Loucy (cell line): ENCODE measurements around the gene SLC35E1.

Experiments
- H2AFZ ChIP-seq: fragments of 200-600 bp; sonication (generic); 2 replicates; pipeline ENCODE4 v1.6.0; 2016; ENCODE audit warnings: antibody characterized with exemption, mild to moderate bottlenecking, low read length, moderate library complexity
- H3F3A ChIP-seq: fragments of 200-600 bp; 2 replicates; pipeline ENCODE4 v1.6.0; 2016; ENCODE audit warnings: antibody characterized with exemption, low read depth, mild to moderate bottlenecking
- H3K27me3 ChIP-seq: fragments of 200-600 bp; sonication (generic); 2 replicates; pipeline ENCODE4 v1.6.1; 2014; ENCODE audit warnings: low read length, mild to moderate bottlenecking; ENCODE audit not compliant: insufficient read depth, poor library complexity, severe bottlenecking
- H3K36me3 ChIP-seq: fragments of 200-600 bp; sonication (generic); 2 replicates; pipeline ENCODE4 v1.6.1; 2016; ENCODE audit warnings: low read length; ENCODE audit not compliant: insufficient read depth
- H3K4me1 ChIP-seq: fragments of 200-600 bp; sonication (generic); 2 replicates; pipeline ENCODE4 v1.5.1; 2014; ENCODE audit warnings: low read length, mild to moderate bottlenecking; ENCODE audit not compliant: insufficient read depth, poor library complexity, severe bottlenecking
- H3K4me2 ChIP-seq: fragments of 200-600 bp; sonication (generic); 2 replicates; pipeline ENCODE4 v1.6.0; 2014; ENCODE audit warnings: antibody characterized with exemption, low read length, low read depth, mild to moderate bottlenecking; ENCODE audit not compliant: poor library complexity, severe bottlenecking
- H3K4me3 ChIP-seq: fragments of 200-600 bp; sonication (generic); 2 replicates; pipeline ENCODE4 v1.5.1; 2014; ENCODE audit warnings: low read length, mild to moderate bottlenecking, mixed read lengths; ENCODE audit not compliant: poor library complexity, severe bottlenecking
- H3K79me2 ChIP-seq: fragments of 200-600 bp; sonication (generic); 2 replicates; pipeline ENCODE4 v1.6.1; 2014; ENCODE audit warnings: low read length; ENCODE audit not compliant: insufficient read depth
- H3K9ac ChIP-seq: fragments of 200-600 bp; sonication (generic); 2 replicates; pipeline ENCODE4 v1.6.0; 2014; ENCODE audit warnings: mild to moderate bottlenecking, low read depth, low read length, moderate library complexity; ENCODE audit not compliant: poor library complexity, severe bottlenecking
- H3K9me2 ChIP-seq: fragments of 200-600 bp; sonication (generic); replicated peaks from 2 replicates; pipeline ENCODE4 v1.6.1; 2016; ENCODE audit warnings: low read depth, low read length, mixed read lengths
- H3K9me3 ChIP-seq: fragments of 200-600 bp; sonication (generic); 2 replicates; pipeline ENCODE4 v1.6.1; 2014; ENCODE audit warnings: mild to moderate bottlenecking, antibody characterized with exemption, low read length, low read depth; ENCODE audit not compliant: insufficient read depth
- H4K20me1 ChIP-seq: fragments of 200-600 bp; sonication (generic); 2 replicates; pipeline ENCODE4 v1.6.0; 2014; ENCODE audit warnings: antibody characterized with exemption, low read length, mild to moderate bottlenecking; ENCODE audit not compliant: insufficient read depth, poor library complexity, severe bottlenecking
- CTCF ChIP-seq: fragments of 200-600 bp; sonication (generic); conservative IDR thresholded peaks from 2 replicates; pipeline ENCODE4 v1.5.1; 2014; ENCODE audit warnings: mild to moderate bottlenecking, antibody characterized with exemption, low read length
- EZH2phosphoT487 ChIP-seq: fragments of 200-600 bp; IDR thresholded peaks from 2 replicates; pipeline ENCODE4 v1.6.1; 2018; ENCODE audit warnings: antibody characterized with exemption, mild to moderate bottlenecking, moderate library complexity, borderline replicate concordance

SLC35E1 gene

GRCh38 chr19:16584248-16585093, 12.3 kb upstream of the SLC35E1 start:
- H3K9me3 ChIP-seq: no peaks in the 10 kb centered on the region
- peak overlapping the region; percentile 73 for H3K4me2 ChIP-seq
- no peak overlapping the region for H2AFZ ChIP-seq
- H3K79me2 ChIP-seq: peaks cover 99% of the 10 kb centered on the region
- TF ChIP-seq EZH2phosphoT487 (no peak), CTCF (no peak)
- H3F3A ChIP-seq: no peaks in the 10 kb centered on the region
- no peaks in the 10 kb centered on the region for H3K9me2 ChIP-seq
- H3K9ac ChIP-seq: peak overlapping the region; percentile 69
- H3K36me3 ChIP-seq: no peaks in the 10 kb centered on the region
- H3K27me3 ChIP-seq: no peaks in the 10 kb centered on the region
- peak overlapping the region; percentile 66 for H3K4me3 ChIP-seq
- H3K4me1 ChIP-seq: peaks cover 69% of the 10 kb centered on the region
- peaks cover 38% of the 10 kb centered on the region for H4K20me1 ChIP-seq

- no peak overlapping the region for H3K4me2 ChIP-seq
Measured at GRCh38 chr19:16582486-16583261, 10.5 kb upstream of the SLC35E1 start.

GRCh38 chr19:16581971-16582343, 9.7 kb upstream of the SLC35E1 start:
- TF ChIP-seq CTCF: no peak
- no peak for TF ChIP-seq EZH2phosphoT487
- no peak overlapping the region for H3K4me3 ChIP-seq
- no peaks in the 10 kb centered on the region for H3K27me3 ChIP-seq
- no peaks in the 10 kb centered on the region for H3F3A ChIP-seq
- H3K79me2 ChIP-seq: peaks cover 98% of the 10 kb centered on the region
- peaks cover 17% of the 10 kb centered on the region; the same call in 1 of the 2 replicates for H3K36me3 ChIP-seq
- H3K9me2 ChIP-seq: no peaks in the 10 kb centered on the region
- peaks cover 38% of the 10 kb centered on the region for H4K20me1 ChIP-seq
- H3K4me2 ChIP-seq: no peak overlapping the region
- H2AFZ ChIP-seq: no peak overlapping the region
- H3K9ac ChIP-seq: no peak overlapping the region
- H3K9me3 ChIP-seq: no peaks in the 10 kb centered on the region
- peaks cover 46% of the 10 kb centered on the region for H3K4me1 ChIP-seq

More at GRCh38 chr19:16582486-16583261, 10.5 kb upstream of the SLC35E1 start:
- Histone ChIP-seq H2AFZ (no peak overlapping the region), H3K27me3 (no peaks in the 10 kb centered on the region), H3K9me3 (no peaks in the 10 kb centered on the region), H3K9me2 (no peaks in the 10 kb centered on the region), H3K4me3 (no peak overlapping the region), H3K79me2 (peaks cover 99% of the 10 kb centered on the region), H4K20me1 (peaks cover 34% of the 10 kb centered on the region), H3F3A (no peaks in the 10 kb centered on the region), H3K4me1 (peaks cover 53% of the 10 kb centered on the region), H3K36me3 (peaks cover 10% of the 10 kb centered on the region; the same call in 1 of the 2 replicates), H3K9ac (no peak overlapping the region)
- no peak for TF ChIP-seq CTCF
- TF ChIP-seq EZH2phosphoT487: no peak
